GM19351 (cell line): ENCODE measurements around the gene KRTAP2-3.
"Not testable (repeated sequence)": the region's sequence is repeated elsewhere in the genome, so short reads cannot be mapped to it uniquely, and the experiment has no call there.

Experiments used
- ATAC-seq: cut with Tn5 transposase; IDR thresholded peaks from one replicate; pipeline ENCODE4 v1.9.1; 2021; ENCODE audit warnings: mild to moderate bottlenecking, moderate library complexity; ENCODE audit not compliant: unreplicated experiment

KRTAP2-3 gene

DNA sequence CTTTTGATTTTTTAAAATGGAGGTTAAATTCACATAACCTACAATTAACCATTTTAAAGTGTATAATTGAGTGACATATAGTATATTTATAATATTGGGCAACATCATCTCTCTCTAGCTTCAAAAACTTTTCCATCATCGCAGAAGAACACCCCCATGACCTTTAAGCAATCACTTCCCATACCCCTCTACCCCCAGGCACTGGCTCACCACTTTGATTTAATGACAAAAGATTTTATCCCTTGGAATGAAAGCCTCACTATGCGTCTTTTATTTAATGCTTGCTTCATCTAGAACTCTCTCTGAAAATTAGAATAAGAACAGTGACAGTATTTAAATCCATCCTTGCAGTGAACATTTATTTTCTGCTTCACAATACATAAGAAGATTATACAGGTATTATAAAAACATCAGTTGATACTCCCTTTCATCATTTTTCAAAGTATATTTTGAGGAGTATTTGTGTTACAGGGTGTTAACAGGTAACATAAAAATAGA lies 22.0 kb downstream of the KRTAP2-3 start:
- ATAC-seq: no peak

GRCh38 chr17:41034346-41034935 lies 25.5 kb downstream of the KRTAP2-3 start, which contains the start of gene KRTAP1-3:
KRTAP1-3 (minus strand) TSS chr17:41034874; CDS start chr17:41034821, 53 bp downstream.
- ATAC-seq: not testable (repeated sequence)

GRCh38 chr17:41029633-41030245 lies 30.2 kb downstream of the KRTAP2-3 start, which contains the start of gene KRTAP1-4:
KRTAP1-4 (minus strand) TSS chr17:41030195; CDS start chr17:41030078, 117 bp downstream.
- no peak for ATAC-seq

DNA sequence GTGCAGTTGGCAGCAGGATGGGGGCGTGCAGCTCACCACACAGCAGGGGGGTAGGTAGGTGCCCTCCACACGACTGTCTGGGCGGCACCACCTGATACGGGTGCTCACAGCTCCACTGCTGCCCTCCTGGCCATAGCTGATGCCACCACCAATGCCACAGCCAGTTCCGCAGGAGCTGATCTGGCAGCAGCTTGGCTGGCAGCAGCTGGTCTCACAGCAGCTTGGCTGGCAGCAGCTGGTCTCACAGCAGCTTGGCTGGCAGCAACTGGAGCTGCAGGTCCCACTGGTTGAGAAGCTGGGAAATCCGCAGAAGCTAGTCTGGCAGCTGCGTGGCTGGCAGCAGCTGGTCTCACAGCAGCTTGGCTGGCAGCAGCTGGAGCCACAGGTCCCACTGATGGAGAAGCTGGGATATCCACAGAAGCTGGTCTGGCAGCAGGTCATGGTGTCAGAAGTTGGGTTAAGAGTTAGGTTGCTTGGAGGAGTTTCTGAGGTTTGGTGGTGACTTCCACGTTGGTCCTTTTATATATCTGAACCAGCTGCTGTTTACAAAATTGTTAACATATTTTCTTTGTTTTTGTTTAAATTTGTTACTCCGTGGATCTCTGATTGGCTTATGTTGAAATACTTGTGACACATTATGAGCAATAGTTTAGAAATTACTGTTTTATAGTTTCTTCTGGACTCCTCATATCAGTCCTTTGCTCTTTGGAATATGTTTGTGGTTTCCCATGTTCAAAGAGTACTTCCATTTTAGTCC lies 33.0 kb downstream of the KRTAP2-3 start, which contains the start of gene KRTAP1-5:
TSS of gene KRTAP1-5 (minus strand) at position 494 of the 757 bp plus-strand sequence. CDS start at position 441, 53 bp downstream.
- ATAC-seq: no peak

GRCh38 chr17:41024697-41025096 lies 35.2 kb downstream of the KRTAP2-3 start:
- no peak for ATAC-seq

DNA sequence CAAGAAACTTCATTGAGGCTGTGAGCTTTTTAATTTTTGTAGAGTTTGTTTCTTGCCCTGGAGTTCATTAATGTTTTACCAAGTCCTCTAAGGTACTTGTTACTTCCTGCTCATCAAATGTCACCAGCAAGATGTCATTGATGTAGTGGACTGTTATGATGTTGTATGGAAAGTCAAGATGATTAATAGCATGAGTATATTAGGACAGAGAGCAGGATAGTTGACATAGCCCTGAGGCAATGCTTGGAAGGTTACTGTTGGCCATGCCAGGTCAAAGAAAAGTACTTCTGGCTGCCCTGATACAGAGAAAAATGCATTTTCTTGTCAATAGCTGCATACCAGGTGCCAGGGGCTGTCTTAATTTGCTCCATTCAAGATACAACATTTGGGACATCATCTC lies 39.6 kb downstream of the KRTAP2-3 start:
- ATAC-seq: no peak

GRCh38 chr17:41019415-41019814 lies 40.5 kb downstream of the KRTAP2-3 start:
- ATAC-seq: no peak

- ATAC-seq: no peak
Observed at GRCh38 chr17:41018541-41018940, 41.4 kb downstream of the KRTAP2-3 start.

GRCh38 chr17:41016578-41017215 lies 43.2 kb downstream of the KRTAP2-3 start:
- ATAC-seq: no peak

DNA sequence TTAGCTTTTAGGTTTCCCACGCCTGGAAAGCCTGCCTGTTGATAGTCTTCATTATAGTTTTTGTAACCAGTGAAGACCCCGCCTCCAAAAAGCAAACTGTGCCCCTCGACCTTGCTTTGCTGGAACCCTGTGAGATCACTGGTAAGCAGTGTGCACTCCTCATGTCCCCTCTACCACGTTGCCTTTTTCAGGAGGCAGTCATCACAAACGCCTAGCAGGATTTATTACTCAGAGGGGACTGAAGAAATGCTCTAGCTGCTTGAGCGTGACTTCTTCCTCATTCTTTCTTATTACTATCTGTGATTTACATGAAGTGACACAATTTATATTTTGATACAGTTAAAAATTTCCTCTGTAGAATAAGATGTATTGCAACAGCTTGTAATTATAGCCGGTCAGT lies 44.5 kb downstream of the KRTAP2-3 start:
- no peak for ATAC-seq

DNA sequence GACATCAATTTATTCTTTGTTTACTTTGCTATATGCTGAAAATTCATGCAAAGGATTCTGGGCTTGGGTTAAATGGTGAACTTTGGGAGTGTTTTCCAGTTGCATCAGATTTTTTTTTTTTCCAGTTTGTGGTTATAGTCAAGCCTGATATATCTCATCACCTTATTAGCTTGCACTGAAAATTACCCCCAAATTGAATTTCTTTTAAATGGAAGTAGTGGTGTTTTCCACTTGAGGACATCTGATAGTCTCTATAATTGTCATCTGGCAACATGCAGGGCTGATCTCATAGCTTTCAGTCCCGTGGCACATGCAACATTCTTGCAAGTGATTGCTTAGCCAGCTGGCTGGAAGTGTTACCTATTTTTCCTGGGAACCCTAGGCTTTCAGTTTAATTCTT lies 46.3 kb downstream of the KRTAP2-3 start:
- no peak for ATAC-seq

GRCh38 chr17:41013181-41013580 lies 46.7 kb downstream of the KRTAP2-3 start:
- ATAC-seq: no peak

GRCh38 chr17:41012326-41013120 lies 47.4 kb downstream of the KRTAP2-3 start:
- no peak for ATAC-seq

DNA sequence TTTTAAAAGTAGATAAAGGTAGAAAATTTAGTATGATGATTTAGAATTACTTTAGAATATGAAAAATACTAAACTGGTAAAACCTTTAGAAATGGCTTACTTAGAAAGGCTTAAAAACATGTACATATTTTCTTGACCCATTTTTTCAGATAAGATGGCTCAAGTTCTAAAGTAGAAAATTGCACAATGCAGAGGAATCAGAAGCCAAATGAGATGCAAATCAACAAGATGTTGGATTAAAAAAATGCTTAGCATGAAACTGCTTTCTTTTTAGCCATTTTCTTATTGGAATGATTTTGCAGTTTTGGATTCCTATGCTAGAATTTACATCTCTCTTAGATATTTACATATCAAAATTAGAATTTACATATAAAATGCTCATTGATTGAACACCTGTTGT lies 49.5 kb downstream of the KRTAP2-3 start:
- ATAC-seq: no peak

DNA sequence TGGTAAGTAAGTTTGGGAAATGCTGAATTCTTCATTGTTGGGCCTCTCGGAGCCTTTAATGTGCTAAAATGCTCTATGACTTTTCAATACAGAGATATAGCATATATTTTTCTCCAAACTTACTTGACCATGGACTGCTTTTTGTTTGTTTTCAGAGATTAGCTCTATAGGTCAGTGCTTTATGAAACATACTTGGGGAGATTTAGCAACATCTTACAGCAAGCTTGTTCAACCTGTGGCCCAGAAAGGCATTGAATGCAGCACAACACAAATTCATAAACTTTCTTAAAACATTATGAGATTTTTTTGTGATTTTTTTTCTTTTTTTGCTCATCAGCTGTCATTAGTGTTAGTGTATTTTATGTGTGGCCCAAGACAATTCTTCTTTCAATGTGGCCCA lies 50.0 kb downstream of the KRTAP2-3 start:
- no peak for ATAC-seq

GRCh38 chr17:41009301-41009760 lies 50.6 kb downstream of the KRTAP2-3 start:
- ATAC-seq: no peak
